ENCODE results near the gene HAUS1. TPM values are rescaled to one million over a fixed set of nuclear protein-coding genes. Genes with fewer than 3 reads are reported as not detected.

The HAUS1 gene
- total RNA-seq, 4 donors from 2014 or later, result 8.1 to 20.6 (median 13.3) TPM

- peaks cover 27 to 30% of the 10 kb centered on the region in 2 donors for H3K4me1 ChIP-seq
- peak; percentile 18 to 59 for TF ChIP-seq POLR2A (IDR thresholded peaks at IDR 0.05)
- no peak for TF ChIP-seq CTCF (IDR thresholded peaks at IDR 0.05 in 4 of 5, conservative IDR thresholded peaks at IDR 0.05 in 1 of 5)
- no peaks in the 10 kb centered on the region for H3K27me3 ChIP-seq
- H3K27ac ChIP-seq, result peak overlapping the region; percentile 92 to 98 (median 98)
- in situ Hi-C loops (cut with MboI; ENCODE audit: low sequenced_read_pairs in 4 of 4) (loop anchor here in 1 of 4 donors (25.0 kb wide), 1 partner anchor 359 kb away; no protein-coding TSS in a partner anchor), intact Hi-C loops (cut with DNase I; ENCODE audit: low total_unique reads) (loop anchor here (1.0 to 10.0 kb wide), 5 partner anchors 18 to 602 kb away; partner anchors contain the start of gene ST8SIA5)
- H3K36me3 ChIP-seq, result no peaks in the 10 kb centered on the region
- peak; percentile 83 to 92 for DNase-seq
- ATAC-seq, result peak; percentile 82 to 90
- H3K9me3 ChIP-seq, result no peaks in the 10 kb centered on the region
- H3K4me3 ChIP-seq, result peak overlapping the region; percentile 34 to 45 (median 40)
Measured at GRCh38 chr18:46152808-46153617, 48.8 kb downstream of the HAUS1 start.

GRCh38 chr18:46155641-46156051 is 51.5 kb downstream of the HAUS1 start:
- Histone ChIP-seq H3K9me3 (no peaks in the 10 kb centered on the region), H3K4me1 (peaks cover 26 to 27% of the 10 kb centered on the region in 2 donors), H3K27me3 (no peaks in the 10 kb centered on the region), H3K27ac (peak overlapping the region in 1 of 4 donors; percentile 97), H3K36me3 (no peaks in the 10 kb centered on the region), H3K4me3 (no peak overlapping the region)
- no peak for DNase-seq
- intact Hi-C loops (cut with DNase I; ENCODE audit: low total_unique reads), result loop anchor here (10.0 kb wide), 1 partner anchor 599 kb away; the partner anchor contains the start of gene ST8SIA5
- TF ChIP-seq POLR2A (IDR thresholded peaks at IDR 0.05) (no peak), CTCF (IDR thresholded peaks at IDR 0.05 in 4 of 5, conservative IDR thresholded peaks at IDR 0.05 in 1 of 5) (no peak)
- in situ Hi-C loops (cut with MboI; ENCODE audit: low sequenced_read_pairs in 4 of 4), result loop anchor here in 1 of 4 donors (25.0 kb wide), 1 partner anchor 357 kb away; no protein-coding TSS in a partner anchor
- ATAC-seq, result no peak

- intact Hi-C loops (cut with DNase I; ENCODE audit: low total_unique reads), result loop anchor here (10.0 kb wide), 1 partner anchor 599 kb away; the partner anchor contains the start of gene ST8SIA5
- no peak for TF ChIP-seq POLR2A (IDR thresholded peaks at IDR 0.05)
- TF ChIP-seq CTCF (IDR thresholded peaks at IDR 0.05 in 4 of 5, conservative IDR thresholded peaks at IDR 0.05 in 1 of 5), result no peak
- in situ Hi-C loops (cut with MboI; ENCODE audit: low sequenced_read_pairs in 4 of 4), result loop anchor here in 1 of 4 donors (25.0 kb wide), 1 partner anchor 356 kb away; no protein-coding TSS in a partner anchor
- Histone ChIP-seq H3K27me3 (no peaks in the 10 kb centered on the region), H3K9me3 (no peaks in the 10 kb centered on the region), H3K36me3 (no peaks in the 10 kb centered on the region), H3K27ac (peak overlapping the region in 1 of 4 donors; percentile 97), H3K4me3 (no peak overlapping the region), H3K4me1 (peaks cover 26 to 27% of the 10 kb centered on the region in 2 donors)
- no peak for ATAC-seq
- DNase-seq, result no peak
Measured at GRCh38 chr18:46156124-46156745, 52.0 kb downstream of the HAUS1 start.

DNA sequence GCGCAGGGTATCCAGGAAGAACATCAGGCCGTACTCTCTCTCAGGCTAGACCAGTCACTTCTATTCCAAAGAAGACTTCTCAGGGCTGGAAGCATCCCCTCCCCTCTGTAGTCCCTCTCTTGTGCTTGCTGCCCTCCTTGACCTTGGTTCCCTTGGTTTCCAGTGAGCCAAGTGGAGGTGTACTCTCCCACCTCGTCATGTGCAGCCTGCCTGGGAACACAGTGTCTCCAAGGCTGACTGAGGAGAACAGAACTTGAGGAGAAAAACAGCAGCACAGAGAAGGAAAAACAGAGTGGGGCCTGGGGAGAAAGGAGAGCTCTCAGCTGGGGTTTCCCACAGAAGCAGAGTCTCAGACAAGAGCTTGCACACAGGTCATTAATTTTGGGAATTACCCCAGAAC is 52.7 kb downstream of the HAUS1 start:
- Histone ChIP-seq H3K27ac (no peak overlapping the region), H3K4me1 (peaks cover 22% of the 10 kb centered on the region in 2 donors), H3K9me3 (no peaks in the 10 kb centered on the region), H3K4me3 (no peak overlapping the region), H3K27me3 (no peaks in the 10 kb centered on the region), H3K36me3 (no peaks in the 10 kb centered on the region)
- intact Hi-C loops (cut with DNase I; ENCODE audit: low total_unique reads), result loop anchor here (10.0 kb wide), 1 partner anchor 598 kb away; the partner anchor contains the start of gene ST8SIA5
- in situ Hi-C loops (cut with MboI; ENCODE audit: low sequenced_read_pairs in 4 of 4), result loop anchor here in 1 of 4 donors (25.0 kb wide), 1 partner anchor 355 kb away; no protein-coding TSS in a partner anchor
- DNase-seq, result no peak
- ATAC-seq, result no peak
- TF ChIP-seq POLR2A (IDR thresholded peaks at IDR 0.05) (no peak), CTCF (IDR thresholded peaks at IDR 0.05 in 4 of 5, conservative IDR thresholded peaks at IDR 0.05 in 1 of 5) (no peak)
